AG09309 (cell line): ENCODE data around the gene GRID1.

Experiments
- DNase-seq: peaks from one replicate; pipeline ENCODE4 v3.0.0-alpha.2; 2010; ENCODE audit warnings: low read depth
- H3K4me3 ChIP-seq: 2 replicates; pipeline ENCODE4 v1.5.1; 2011; ENCODE audit warnings: mild to moderate bottlenecking, low read depth, low read length, moderate library complexity; ENCODE audit not compliant: control insufficient read depth
- CTCF ChIP-seq: IDR thresholded peaks from 2 replicates; pipeline ENCODE4 v1.5.1; 2011; ENCODE audit warnings: mild to moderate bottlenecking, low read depth, low read length, inconsistent platforms; ENCODE audit not compliant: insufficient read depth, control insufficient read depth; ENCODE audit errors: missing control alignments

Gene GRID1

GRCh38 chr10:86162036-86162435 lies 204.6 kb downstream of the GRID1 start:
- TF ChIP-seq CTCF, result no peak
- H3K4me3 ChIP-seq, result no peak overlapping the region
- DNase-seq, result no peak

- DNase-seq, result no peak
- TF ChIP-seq CTCF, result no peak
- no peak overlapping the region for H3K4me3 ChIP-seq
Observed at GRCh38 chr10:86160890-86161585, 205.6 kb downstream of the GRID1 start.

GRCh38 chr10:86159797-86160196 lies 206.8 kb downstream of the GRID1 start:
- DNase-seq, result no peak
- no peak for TF ChIP-seq CTCF
- no peak overlapping the region for H3K4me3 ChIP-seq

GRCh38 chr10:86155054-86155921 lies 211.3 kb downstream of the GRID1 start:
- DNase-seq, result no peak
- TF ChIP-seq CTCF, result no peak
- no peak overlapping the region for H3K4me3 ChIP-seq

GRCh38 chr10:86153751-86154150 lies 212.8 kb downstream of the GRID1 start:
- no peak for DNase-seq
- no peak for TF ChIP-seq CTCF
- no peak overlapping the region for H3K4me3 ChIP-seq

GRCh38 chr10:86152911-86153310 lies 213.7 kb downstream of the GRID1 start:
- DNase-seq, result no peak
- TF ChIP-seq CTCF, result no peak
- H3K4me3 ChIP-seq, result no peak overlapping the region

- no peak for DNase-seq
- no peak overlapping the region for H3K4me3 ChIP-seq
- no peak for TF ChIP-seq CTCF
Observed at GRCh38 chr10:86152354-86152753, 214.2 kb downstream of the GRID1 start.
